ENCODE measurements around the gene ZNF326.
"Not testable (repeated sequence)": the region's sequence is repeated elsewhere in the genome, so short reads cannot be mapped to it uniquely, and the experiment has no call there.

Gene ZNF326

DNA sequence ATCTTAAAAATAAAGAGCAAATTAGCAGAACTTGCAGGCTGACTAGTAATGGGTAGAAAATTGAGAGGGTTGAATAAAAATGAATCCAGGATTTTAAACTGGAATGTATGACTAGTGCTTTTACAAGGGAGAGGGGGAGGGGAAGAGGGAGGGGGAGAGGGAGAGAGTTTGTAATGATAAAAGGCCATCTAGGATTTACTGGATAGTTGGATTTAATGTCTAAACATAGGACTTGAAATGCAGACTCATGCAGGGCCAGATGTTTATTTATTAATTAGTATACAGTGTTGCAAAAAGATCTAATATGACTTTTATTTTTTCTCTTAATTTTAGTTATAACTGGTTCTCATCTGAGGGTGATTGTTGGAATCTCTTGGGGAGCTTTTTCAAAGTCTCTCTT, 4.3 kb downstream of the ZNF326 start:
- no peak for DNase-seq

DNA sequence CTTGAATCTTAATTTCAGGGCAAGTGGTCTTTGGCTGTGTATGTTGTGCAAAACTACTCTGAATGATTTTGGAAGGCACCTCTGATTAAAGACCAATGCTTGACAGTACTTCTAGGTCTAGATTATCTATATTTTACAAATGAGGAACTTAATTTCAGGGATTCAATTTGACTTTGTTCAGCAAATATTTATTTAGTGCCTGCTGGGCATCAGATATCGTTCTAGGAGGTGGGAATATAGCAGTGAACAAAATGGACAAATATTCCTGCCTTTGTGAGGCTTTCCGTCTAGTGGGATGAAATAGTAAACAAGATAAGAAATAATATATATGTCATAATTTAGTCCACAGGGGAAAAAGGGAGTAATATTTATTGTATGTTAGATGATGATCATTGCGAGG, 4.7 kb downstream of the ZNF326 start:
- no peak for DNase-seq

DNA sequence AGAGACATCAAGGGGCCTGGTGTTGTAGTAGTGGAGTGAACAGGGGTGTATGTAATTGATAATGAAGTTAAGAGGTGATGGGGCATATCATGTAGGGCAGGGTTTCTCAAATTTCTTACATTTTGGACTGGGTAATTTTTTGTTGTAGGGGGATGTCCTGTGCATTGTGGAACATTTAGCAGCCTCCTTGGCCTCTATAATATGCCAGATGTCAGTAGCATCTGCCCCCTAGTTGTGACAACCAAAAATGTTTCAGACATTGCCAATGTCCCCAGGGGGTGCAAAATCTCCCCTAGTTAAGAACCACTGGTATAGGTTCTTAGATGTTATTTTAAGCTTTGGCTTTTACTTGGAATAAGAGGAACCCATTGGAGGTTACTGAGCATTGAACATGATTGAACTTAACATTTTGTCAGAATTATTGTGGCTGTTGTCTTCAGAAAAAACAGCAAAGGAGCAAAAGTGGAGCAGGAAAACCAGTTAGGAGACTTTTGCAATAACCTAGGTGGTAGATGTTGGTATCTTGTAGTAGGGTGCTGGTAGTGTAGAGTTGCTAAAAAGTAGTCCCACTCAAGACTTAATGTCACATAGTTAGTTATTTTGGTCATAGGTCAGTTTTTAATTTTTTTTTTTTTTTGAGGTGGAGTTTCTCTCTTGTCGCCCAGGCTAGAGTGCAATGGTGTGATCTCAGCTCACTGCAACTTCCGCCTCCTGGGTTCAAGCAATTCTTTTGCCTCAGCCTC, 6.2 kb downstream of the ZNF326 start:
- DNase-seq: no peak

DNA sequence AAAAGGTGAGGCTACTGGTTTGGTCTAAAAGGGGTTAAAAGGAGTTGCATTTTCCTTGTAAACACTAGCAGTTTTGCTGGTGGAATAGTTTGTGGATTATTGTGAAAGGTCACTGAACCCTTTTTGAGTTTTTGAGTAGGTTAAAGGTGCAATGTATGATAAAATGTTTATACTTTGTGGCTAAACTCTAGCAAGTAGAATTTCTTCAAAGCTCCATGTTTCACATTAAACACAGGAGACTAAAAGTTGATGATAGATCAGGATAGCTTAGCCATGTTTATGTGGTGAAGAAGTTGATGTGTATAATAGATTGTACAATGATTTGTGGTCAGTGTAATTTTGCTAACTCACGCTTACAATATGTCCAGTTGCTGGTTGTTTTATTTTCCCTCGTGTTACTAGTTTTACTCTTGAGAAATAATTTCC, 13.1 kb downstream of the ZNF326 start:
- no peak for DNase-seq

DNA sequence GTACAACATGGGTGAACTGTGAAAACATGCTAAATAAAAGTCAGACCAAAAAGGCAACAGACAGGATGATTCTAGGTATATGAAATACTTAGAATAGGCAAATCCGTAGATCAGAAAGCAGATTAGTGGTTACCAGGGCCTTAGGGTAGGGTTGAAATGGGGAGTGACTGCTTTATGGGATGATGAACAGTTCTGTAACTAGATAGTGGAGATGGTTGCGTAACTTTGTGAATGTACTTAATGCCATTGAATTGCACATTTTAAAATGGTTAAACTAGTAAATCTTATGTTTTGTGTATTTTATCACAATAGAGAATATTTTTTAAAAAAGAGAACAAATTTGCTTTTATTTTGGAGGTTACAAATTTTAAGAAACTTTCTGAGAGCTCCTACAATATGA, 17.4 kb downstream of the ZNF326 start:
- no peak for DNase-seq

DNA sequence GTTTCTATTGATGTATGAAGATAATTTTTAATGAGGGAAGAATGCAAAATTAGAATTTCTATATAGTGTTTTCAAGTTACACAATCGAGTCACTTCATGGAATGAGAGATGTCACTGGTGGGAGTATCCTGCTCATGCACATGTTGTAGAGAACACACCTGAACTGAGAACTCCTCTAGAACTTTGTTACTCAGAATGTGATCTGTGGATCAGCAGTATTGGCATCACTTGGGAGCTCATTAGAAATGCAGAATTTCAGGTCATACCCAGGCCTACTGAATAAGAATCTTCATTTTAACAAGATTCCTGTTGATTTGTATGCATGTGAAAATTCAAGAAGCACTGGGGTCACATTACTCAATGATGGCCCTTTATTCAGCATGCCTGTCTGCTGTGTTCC, 28.8 kb downstream of the ZNF326 start:
- no peak for DNase-seq

DNA sequence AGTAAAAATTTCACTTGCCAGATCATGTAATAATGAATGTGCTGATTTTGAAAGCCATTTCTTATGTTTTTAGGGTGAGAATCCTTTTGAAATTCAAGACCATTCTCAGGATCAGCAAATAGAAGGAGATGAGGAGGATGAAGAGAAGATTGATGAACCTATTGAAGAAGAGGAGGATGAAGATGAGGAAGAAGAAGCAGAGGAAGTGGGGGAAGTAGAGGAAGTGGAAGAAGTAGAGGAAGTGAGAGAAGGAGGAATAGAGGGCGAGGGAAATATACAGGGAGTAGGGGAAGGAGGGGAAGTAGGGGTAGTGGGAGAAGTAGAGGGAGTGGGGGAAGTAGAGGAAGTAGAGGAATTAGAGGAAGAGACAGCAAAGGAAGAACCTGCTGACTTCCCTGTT, 32.4 kb downstream of the ZNF326 start:
- no peak for DNase-seq

DNA sequence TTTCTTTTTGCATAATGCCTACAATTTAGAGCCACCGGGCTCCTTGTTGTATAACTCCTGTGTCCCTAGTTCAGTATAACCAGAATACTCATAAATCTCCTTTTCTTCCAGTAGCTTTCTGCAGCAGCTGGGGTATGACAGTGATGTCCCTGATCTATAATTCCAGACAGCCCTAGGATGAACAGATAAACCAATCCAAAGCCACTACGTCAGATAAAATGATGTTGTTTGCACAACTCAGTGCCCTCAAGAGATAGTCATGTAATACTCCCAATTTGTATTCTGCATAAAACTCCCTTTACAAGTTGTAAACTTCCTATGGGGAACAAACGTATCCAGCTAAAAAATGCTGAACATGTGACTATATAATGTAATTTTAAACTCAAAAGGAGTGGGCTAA, 44.7 kb downstream of the ZNF326 start:
- no peak for DNase-seq

DNA sequence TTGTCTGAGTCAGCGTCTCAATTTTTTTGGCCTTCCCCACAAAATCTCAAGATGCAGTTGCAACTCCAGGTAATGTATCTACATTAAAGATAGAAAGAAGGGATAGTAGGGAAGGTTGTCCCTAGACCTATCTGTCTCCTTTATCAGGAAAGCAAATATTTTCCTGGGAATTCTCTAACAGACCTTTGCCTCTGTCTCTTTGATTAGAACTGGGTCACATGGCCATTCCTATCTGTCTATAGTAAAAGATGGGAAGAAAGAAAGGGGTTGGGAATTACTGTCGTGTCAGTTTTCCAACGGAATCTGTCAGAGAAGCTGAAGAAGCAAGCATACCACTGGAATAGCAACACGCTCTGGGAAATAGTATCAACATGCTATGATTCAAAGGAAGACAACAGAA, 48.7 kb downstream of the ZNF326 start:
- no peak for DNase-seq

DNA sequence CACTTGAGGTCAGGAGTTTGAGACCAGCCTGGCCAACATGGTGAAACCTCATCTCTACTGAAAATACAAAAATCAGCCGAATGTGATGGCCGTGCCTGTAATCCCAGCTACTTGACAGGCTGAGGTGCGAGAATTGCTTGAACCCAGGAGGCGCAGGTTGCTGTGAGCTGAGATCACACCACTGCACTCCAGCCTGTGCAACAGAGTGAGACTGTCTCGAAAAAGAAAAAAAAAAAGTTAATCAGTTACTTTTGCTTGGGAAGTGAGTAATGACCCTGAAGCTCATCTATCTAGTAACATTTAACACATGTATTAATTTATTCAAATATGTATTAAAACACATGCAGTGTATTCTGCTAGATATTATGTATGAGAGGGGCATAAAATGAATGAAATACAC, 49.4 kb downstream of the ZNF326 start:
- DNase-seq: no peak

DNA sequence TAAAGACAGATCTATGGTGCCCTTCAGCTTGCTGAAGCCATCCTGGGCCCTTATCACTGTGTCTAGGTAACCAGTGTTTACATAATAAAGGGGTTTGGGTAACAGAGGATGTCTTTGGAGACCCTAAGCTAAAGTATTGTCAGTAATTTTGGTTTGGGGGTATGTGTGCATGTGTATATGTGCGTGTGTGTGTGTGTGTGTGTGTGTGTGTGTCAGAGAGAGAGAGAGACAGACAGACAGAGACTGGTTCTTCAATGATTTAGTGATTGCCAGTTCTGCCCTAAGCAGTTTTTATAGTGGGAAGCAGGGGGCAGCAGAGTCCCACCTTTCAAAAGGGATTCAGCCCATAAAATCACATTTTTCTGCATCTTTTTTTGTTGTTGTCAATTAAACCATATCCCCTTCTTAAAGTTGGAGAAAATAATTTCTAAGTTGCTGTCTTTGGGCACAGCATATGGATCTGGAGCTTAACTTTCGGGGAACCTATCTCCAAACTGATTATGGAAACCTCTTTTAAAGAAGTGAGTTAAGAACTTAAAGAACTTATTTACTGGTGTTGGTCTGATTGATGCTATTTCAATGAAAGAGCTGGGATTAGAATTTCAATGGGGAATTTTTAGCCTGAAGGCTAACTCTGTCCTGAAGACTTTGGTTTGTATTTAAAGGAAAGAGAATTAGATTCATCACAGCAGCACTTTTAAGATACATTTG, 51.1 kb downstream of the ZNF326 start:
- peak; percentile 21 for DNase-seq

DNA sequence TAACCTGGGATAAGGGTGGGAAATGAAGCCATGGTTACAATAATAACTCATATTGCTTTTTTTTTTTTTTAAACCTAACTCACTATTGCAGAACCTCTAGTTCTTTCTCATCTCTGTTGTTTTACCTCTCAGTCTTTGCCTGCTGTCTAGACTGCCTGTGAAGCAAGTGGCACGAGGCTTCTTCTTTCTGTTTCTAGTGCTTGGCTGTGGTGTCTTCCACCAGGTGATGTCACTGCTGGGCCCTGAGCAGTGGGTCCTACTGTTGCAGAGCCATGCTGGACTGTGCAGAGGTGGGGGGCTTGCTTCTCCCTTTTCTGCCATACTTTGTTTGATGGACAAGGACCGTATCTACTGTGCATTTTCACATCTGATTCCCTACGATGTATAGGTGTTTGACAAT, 51.7 kb downstream of the ZNF326 start:
- no peak for DNase-seq

DNA sequence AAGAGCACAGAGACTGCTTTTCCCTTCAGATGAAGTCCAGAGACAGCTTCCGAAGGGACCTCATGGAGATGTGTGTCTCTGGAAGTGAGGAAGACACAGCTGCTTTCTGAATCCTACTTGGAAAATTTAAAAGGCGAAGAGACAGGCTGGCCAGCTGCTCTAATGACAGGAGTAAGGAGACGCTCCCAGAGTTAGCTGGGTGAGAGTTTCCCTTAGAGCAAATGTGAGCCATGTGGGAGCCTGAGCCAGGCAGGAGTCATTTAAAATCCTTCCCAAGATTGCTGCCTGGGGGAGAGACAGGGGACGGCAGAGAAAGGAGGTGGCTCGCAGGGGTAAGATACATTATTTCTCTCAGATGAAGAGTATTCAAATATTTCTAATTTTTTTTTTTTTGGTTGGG, 53.1 kb downstream of the ZNF326 start:
- no peak for DNase-seq

DNA sequence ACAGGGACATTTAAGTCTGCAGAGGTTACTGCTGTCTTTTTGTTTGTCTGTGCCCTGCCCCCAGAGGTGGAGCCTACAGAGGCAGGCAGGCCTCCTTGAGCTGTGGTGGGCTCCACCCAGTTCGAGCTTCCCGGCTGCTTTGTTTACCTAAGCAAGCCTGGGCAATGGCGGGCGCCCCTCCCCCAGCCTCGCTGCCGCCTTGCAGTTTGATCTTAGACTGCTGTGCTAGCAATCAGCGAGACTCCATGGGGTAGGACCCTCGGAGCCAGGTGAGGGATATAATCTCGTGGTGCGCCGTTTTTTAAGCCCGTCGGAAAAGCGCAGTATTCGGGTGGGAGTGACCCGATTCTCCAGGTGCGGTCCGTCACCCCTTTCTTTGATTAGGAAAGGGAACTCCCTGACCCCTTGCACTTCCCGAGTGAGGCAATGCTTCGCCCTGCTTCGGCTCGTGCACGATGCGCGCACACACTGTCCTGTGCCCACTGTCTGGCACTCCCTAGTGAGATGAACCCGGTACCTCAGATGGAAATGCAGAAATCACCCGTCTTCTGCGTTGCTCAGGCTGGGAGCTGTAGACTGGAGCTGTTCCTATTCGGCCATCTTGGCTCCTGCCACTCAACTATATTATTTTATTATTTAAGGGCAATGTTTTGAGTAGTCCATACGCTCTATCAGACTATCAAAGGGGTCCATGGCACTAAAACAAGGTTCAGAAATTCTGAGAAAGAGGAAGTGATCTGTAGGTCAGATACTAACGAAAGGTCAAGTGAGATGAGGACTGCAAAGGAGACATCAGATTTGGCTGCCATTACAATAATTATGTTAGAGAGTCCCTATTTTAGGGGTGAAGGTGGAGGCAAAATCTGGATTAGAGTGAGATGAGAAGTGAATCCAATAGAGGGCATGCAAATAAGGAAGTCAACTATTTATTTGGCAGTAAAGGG, 68.1 kb downstream of the ZNF326 start:
- DNase-seq: not testable (repeated sequence)

DNA sequence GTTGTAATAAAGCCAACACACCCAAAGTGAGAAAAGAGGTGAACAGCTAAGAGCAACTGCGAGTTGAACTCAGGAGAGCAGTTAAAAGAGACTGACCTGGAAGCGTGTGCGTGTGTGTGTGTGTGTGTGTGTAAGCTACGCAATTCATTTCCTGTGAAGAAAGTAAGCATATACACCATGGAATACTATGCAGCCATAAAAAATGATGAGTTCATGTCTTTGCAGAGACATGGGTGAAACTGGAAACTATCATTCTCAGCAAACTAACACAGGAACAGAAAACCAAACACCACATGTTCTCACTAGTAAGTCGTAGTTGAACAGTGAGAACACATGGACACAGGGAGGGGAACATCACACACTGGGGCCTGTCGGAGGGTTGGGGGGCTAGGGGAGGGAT, 69.2 kb downstream of the ZNF326 start:
- not testable (repeated sequence) for DNase-seq

DNA sequence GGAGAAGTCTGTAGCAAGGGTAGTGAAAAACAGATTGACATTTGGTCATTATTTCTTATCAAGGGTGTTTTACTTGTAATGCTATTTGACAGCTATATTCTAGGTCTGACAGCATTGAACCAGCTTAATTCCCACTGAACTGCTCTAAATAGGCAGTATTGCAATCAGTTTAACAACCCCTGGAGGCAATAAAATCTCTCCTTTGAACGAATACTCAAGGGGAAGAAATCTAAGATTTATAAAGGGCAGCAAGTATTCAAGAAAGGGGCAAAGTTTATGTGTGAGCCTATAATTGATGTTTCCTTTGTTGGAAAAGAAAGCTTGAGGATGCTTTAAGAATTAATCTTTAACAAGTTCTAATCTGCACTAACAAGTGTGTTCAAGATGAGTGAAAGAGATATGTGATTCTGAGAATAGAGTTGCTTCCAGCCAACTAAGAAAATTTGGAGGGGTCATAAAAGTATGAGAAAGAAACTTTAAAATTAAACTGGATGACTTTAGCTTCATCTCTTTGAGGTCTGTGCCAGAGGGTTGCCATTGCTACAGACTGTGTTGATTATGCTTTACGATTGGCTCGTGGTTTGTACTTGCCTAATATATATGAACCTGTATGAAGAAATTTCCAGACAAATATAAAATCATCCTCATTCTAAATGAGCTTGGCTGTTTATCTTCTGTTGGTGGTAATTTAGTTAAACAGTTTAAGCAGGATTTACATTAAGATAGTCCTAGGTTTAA, 72.5 kb downstream of the ZNF326 start:
- DNase-seq: no peak

DNA sequence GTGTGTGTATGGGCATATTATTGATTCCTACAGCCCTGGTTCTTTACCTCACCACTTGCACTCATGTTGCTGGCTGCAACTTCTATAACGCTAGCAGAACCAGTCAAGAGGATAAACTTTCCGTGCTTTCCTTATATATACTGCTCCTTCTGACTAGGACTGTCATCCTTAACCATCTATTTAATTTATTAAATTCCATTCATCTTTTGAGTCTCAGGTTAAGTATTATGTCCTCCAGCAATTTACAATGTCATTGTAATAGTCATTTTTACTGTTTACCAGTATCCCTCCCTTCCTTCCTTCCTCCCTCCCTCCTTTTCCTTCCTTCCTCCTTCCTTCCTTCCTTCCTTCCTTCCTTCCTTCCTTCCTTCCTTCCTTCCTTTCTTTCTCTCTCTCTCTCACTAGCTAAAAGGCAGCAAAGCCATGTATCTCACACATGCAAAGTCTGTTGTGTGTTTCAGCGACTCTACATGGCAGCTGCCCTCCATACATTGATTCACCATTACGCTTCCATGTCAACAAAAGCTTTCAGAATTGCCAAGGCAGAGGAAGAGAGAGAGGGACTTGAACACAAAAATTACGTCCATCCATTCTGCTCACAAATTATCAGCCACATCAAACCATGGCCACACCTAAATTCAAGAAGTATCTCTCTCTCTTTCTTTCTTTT, 73.8 kb downstream of the ZNF326 start:
- no peak for DNase-seq

DNA sequence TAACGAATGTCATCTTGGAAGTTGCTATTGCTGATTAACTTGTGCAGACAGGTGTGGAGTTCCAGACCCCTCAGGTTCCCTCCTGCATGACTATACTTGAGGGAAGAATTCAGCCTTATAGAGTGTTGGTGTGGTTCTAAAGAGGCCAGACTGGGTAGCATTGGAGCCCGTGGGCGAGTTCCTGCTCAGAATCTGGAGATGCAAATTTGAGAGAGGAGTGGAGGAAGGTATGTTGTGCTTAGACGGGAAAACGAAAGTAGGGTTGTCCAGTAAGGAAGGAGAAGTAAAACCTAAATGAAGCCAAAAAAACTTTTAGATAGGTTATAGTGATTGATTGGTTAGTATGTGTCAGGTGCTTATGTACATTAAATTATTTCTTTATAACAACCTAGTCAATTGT, 79.2 kb downstream of the ZNF326 start:
- no peak for DNase-seq

DNA sequence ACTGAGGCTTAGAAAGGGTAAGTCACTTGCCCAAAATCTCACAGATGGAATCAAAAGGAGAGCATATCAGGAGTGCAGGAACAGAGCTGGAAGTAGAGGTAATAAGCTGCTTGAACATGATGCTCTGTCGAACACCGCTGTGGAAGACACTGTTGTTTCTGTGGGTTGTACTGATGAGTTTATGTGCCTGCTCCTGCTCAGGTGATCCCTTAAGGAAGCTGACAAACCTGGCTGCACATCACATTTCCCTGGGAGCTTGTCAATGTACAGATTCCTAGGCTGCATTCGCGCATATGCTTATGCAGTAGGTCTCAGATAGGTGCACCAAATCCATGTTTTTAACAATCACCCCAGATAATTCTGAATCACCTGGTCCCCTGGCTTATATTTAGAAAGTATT, 79.7 kb downstream of the ZNF326 start:
- DNase-seq: no peak

DNA sequence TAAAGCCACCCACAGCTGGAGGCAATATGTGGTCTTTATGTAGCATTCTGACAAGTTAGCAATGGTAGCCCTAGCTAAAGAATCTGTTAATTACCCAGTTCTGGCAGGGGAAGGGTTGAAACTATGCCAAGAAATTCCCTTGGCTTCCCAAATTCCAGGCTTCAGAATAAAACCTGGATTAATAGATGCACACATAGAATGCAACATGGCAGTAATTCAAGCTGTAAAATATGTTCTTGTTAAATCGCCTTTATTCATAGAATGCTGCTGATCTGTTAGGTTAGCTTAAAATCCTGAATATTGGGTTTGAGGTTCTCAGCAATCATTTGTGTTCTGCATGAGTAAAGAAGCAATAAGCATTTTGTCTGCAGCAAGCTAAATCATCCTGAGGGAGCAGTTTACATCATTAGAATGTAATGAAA, 80.1 kb downstream of the ZNF326 start:
- no peak for DNase-seq

DNA sequence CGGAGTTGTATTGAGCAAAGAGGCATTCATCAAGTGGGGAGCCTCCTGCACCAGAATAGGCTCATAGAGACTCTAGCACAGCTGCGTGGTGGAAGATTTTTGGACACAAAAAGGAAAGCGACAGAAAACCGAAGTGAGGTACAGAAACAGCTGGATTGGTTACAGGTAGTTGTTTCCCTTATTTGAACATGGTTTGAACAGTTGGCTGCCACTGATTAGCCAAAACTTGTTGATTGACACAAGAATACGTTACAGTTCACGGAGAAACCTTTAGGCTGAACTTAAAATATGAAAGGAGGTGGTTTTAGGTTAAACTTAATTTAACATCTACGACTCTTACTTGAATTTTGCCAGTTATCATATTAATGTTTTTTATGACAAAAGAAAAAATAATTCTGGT, 89.1 kb downstream of the ZNF326 start:
- DNase-seq: no peak
